DMS153 (cell line): ENCODE measurements around the gene NT5DC2.

Source experiments
- DNase-seq: peaks from one replicate; lab custom pipeline; 2025; lab: John Stamatoyannopoulos, UW

Gene NT5DC2

DNA sequence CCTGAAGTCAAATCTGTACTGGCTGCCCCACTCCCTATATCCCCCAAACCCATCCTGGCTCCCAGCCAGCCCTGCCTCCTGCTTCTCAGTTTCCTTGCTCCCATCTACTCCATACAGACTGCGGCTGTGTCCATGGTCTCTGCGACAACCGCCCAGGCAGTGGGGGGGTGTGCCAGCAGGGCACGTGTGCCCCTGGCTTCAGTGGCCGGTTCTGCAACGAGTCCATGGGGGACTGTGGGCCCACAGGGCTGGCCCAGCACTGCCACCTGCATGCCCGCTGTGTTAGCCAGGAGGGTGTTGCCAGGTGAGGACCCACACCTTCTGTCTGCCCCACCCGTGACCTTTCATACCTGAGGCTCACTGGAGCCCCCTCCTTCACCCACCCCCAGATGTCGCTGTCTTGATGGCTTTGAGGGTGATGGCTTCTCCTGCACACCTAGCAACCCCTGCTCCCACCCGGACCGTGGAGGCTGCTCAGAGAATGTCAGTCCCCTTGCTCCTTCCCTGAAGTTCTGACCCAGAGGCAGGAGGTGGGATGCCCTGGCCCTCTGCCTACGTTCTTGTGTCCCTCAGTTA, 23.8 kb downstream of the NT5DC2 start:
- DNase-seq = no peak

DNA sequence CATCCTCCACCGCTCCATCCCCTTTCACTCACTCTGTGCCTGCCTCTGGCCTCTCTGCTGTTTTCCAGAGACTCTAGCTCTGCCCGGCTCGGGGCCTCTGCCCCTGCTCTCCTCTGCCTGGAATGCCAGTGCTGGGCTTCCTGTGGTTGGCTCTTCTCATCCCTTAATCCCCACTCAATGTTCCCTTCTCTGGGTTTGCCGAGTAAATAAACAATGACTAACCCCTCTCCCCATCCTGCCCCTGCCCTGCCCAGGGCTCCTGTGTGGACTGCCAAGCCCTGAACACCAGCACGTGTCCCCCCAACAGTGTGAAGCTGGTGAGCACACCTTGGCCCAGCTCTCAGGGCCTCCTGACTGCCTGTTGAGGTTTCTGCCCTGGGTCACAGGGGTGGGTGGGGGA, 26.3 kb downstream of the NT5DC2 start:
- DNase-seq = no peak

DNA sequence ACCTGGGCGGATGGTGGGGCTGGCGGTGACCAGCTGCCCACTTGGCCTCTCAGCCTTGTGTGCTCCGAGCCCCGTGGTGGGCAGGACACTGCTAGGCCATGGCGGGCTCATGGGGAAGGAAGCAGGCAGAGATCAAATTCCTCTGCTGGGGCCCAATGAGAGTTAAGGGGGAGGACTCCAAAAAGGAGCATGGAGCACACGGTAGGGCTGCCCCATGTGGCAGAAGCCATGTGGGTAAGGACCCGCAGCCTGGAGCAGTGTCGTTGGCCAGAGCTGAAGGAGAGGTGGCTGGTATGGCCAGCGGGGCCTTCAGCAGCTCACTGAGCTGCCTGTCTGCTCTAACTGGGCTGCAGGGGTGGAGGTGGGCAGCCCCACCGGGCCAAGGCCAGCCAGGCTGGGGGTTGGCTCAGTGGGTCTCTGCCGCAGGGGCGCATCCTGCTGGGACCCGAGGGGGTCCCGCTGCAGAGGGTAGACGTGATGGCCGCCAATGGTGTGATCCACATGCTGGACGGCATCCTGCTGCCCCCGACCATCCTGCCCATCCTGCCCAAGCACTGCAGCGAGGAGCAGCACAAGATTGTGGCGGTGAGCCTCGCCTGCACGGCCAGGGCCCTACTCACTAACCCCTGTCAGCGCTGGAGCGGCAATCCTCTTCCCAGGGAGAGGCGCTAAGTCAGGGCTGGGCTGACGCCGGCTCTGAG, 27.2 kb downstream of the NT5DC2 start:
- no peak for DNase-seq

DNA sequence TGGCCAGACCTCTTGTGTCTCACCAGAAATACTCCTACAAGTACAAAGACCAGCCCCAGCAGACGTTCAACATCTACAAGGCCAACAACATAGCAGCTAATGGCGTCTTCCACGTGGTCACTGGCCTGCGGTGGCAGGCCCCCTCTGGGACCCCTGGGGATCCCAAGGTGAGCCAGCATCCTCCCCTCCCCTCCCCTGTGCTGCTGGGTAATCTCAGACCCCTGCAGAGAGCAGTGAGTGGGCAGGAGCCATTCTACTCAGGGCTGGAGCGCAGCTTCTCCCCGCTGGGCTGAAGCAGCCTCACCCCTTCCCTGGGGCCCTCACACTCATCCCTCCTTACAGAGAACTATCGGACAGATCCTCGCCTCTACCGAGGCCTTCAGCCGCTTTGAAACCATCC, 28.7 kb downstream of the NT5DC2 start:
- DNase-seq = no peak

DNA sequence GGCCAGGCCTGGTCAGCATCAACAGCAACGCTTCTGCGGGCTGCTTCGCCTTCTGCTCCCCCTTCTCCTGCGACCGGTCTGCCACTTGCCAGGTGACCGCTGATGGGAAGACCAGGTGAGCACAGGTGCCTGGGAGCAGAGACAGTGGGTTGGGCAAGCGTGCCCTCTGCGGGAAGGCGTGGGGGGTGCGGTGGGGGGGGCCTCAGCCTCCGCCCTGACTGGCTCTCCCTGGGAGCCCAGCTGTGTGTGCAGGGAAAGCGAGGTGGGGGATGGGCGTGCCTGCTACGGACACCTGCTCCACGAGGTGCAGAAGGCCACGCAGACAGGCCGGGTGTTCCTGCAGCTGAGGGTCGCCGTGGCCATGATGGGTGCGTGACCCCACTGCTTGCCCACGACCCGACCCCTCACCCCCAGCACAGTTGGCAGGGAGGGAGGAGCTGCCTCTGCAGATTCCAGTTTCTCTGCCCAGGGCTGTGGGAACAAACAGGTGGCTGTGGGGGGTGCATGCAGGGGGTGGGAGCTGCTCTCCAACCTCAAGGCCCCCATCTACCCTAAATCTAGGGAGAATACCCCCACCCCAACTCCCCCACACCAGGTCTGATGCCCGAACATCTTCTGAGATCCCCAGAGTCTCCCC, 29.8 kb downstream of the NT5DC2 start:
- DNase-seq = no peak

DNA sequence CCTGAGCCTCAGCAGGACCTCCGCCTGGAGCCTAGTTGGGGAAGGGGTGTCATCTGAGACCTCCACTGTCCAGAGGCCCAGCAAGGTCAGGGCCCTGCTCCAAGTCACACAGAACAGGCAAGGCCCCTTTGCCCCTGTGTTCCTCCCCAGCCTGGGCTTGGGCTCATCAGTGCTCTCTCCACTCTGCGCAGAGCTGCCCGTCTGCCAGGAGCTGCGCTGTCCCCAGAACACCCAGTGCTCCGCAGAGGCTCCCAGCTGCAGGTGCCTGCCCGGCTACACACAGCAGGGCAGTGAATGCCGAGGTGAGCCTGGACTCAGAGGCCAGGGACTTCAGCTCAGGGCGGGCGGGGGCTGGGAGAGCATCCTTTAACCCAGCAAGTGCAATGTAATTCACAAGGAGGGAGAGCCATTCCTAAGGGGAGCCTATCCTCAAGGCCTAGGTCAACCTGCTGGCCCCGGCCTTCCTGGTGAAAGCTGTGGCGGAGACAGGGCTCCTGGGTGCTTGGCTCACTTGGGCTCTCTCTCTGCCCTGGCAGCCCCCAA, 30.8 kb downstream of the NT5DC2 start:
- DNase-seq = no peak

GRCh38 chr3:52502001-52502400, 31.7 kb downstream of the NT5DC2 start:
- no peak for DNase-seq

DNA sequence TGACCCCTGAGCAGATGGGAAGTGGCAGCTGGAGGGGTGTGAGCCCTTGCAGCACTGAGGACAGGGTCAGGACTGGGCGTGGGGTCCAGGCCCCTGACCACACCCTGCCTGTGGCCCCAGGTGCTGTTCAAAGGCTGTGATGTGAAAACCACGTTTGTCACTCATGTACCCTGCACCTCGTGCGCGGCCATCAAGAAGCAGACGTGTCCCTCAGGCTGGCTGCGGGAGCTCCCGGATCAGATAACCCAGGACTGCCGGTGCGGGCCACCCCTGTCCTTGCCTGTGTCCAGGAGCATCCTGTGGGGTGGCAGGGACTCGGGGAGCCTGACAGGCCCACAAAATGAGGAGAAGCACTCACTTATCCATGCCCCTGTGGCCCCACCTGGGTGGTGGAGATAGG, 32.6 kb downstream of the NT5DC2 start:
- no peak for DNase-seq

- no peak for DNase-seq
These were observed 35.3 kb downstream of the NT5DC2 start for GRCh38 chr3:52498137-52499054.

GRCh38 chr3:52495777-52496602, 37.7 kb downstream of the NT5DC2 start:
- DNase-seq = no peak

GRCh38 chr3:52494886-52495495, 38.7 kb downstream of the NT5DC2 start, which contains the start of gene STAB1:
Gene STAB1, plus strand, starts transcription at chr3:52495338. Its CDS starts 76 bp downstream, at chr3:52495414.
- DNase-seq = no peak

GRCh38 chr3:52494445-52494844, 39.2 kb downstream of the NT5DC2 start:
- no peak for DNase-seq

- DNase-seq = no peak
These were observed 40.2 kb downstream of the NT5DC2 start for GRCh38 chr3:52493232-52494017.

GRCh38 chr3:52492059-52492458, 41.6 kb downstream of the NT5DC2 start:
- DNase-seq = no peak

- no peak for DNase-seq
These were observed 42.6 kb downstream of the NT5DC2 start for GRCh38 chr3:52490939-52491526.

DNA sequence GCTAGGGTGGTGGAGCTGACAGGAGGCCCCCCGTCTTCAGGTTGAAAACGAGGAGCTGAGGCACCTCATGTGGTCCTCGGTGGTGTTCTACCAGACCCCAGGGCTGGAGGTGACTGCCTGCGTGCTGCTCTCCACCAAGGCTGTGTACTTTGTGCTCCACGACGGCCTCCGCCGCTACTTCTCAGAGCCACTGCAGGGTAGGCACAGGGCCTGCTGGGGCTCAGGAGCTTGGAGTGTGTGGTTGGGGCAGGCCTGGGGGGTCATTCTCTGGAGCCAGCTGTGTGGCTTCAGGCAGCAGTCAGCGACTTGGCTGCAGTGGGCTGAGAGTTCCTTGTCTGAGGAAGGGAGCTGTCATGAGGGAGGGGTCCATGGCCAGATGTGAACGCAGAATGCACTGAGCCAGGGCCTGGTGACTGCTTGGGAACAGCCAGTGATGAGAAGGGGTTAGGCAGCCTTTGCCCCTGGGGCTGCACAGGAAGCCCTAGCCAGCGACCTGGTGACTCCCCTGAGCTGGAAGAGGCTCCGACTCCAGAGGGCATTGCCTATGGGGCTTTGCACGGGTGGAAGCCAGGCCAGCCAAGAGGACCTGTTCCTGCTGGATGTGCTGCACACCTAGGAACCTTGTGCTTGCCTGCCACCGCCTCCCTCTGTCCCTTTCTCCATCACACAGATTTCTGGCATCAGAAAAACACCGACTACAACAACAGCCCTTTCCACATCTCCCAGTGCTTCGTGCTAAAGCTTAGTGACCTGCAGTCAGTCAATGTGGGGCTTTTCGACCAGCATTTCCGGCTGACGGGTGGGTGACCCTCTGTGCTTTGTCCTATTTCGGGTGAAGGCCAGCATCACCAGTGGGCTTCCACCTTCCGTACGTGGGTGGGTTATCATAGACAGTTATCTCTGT, 43.4 kb downstream of the NT5DC2 start:
- DNase-seq = no peak

- DNase-seq = no peak
These were observed 44.2 kb downstream of the NT5DC2 start for GRCh38 chr3:52489453-52489852.

DNA sequence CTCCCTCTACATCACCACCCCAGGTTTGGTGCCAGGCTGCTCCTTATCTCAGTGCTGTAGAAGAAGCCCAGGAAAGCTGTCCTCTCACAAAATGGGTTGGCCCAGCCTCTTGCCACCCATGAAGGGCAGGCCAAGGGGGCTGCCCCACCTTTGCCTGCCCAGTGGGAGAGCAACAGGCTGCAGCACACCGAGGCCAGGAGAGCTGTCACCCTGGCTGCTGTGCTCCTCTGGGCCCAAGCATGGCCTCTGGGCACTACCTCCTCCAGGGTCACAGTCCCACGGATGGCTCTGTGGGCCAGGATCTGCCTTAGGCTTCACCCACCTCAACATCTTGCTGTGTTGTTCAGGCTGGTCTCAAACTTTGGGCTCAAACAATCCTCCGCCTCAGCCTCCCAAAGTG, 44.9 kb downstream of the NT5DC2 start:
- no peak for DNase-seq
